GM10847 (cell line): ENCODE data around the gene SND1.

ENCODE experiments used
- POLR2A ChIP-seq: IDR thresholded peaks from 2 replicates; pipeline ENCODE4 v1.6.1; 2011; ENCODE audit not compliant: insufficient read length; ENCODE audit errors: extremely low read depth

The SND1 gene

GRCh38 chr7:128071376-128071775, 419.4 kb downstream of the SND1 start:
- TF ChIP-seq POLR2A: no peak

- TF ChIP-seq POLR2A: no peak
These were observed 419.8 kb downstream of the SND1 start for GRCh38 chr7:128071801-128072200.

GRCh38 chr7:128073671-128074310, 421.8 kb downstream of the SND1 start:
- TF ChIP-seq POLR2A: no peak

DNA sequence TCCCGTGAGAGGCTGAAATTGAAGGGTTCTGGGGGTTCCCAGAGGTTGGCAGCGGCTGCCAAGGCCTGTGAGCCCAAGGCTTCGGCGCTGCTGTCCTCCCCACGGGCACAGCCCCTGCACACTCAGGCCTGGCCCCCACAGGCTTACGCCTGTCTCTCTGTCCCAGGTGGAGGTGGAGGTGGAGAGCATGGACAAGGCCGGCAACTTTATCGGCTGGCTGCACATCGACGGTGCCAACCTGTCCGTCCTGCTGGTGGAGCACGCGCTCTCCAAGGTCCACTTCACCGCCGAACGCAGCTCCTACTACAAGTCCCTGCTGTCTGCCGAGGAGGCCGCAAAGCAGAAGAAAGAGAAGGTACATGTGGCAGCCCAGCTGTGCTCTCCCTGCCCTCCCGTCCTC, 422.3 kb downstream of the SND1 start:
- no peak for TF ChIP-seq POLR2A

DNA sequence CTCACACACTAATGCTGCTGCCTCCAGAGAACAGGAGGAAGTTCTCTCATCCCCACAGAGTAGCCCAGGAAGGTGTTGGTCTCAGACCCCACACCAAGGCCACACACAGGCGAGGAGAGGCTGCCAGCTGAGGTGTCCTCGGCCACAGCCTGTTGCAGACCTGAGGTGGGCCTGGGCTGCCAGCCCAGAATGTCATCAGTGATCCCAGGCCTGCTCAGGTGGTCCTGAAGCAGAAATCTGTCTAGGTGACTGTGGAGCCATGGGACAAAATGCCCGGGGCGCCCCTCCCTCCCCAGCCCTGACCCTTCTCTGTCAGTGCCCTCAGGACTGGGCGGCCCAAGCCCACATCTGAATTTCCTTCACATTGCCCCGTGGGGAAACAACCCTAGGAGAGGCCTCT, 422.7 kb downstream of the SND1 start:
- TF ChIP-seq POLR2A: no peak

- no peak for TF ChIP-seq POLR2A
These were observed 423.5 kb downstream of the SND1 start for GRCh38 chr7:128075242-128076095.

DNA sequence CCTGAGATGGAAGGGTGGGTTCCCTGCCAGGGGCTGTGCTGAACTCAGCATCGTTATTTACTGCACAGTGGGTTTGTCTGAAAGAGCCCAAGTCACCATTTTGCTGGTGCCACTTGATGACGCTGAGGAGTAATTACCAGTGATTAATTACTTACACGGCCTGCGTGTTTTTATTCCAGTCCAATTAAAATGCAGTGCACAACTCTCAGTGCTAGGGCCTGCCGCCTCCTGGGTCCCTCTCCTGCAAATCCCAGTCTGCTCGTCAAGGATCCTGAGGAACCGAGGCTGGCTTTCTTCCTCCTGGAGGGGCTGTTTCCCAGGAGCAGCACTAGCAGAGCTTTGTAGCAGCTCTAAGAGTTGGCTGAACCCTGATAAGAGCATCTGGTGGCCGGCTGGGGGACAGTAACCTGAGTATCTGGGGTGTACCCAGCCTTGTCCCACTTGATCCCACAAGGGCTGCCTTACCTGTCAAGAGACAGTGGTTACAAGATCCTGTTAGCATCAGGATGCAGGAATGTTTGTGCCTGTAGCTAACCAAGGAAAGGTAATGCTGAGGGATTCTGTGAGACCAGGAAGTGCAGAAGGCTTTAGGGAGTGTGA, 424.3 kb downstream of the SND1 start:
- no peak for TF ChIP-seq POLR2A

DNA sequence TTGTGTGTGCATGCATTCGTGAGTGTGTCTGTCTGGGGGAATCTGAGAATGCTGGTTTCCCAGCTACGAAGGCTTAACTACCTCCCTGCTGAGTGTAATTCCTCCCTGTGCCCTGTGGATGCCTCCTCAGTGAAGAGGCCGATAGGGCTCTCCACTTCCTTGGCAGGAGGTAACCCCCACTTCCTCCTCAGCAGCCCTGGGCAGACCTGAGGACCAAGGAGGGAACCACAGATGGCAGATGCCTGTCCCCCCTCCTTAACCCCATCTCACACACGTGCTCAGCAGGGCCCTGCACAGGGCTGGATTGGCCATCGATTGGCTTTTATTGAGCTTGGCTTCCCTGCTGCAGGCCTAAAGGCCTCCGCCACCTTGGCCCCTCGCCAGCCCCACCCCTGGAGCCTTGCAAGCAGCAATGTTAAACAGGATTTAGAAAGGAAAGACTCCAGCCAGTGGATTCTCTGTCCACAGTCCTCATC, 424.8 kb downstream of the SND1 start:
- TF ChIP-seq POLR2A: no peak

DNA sequence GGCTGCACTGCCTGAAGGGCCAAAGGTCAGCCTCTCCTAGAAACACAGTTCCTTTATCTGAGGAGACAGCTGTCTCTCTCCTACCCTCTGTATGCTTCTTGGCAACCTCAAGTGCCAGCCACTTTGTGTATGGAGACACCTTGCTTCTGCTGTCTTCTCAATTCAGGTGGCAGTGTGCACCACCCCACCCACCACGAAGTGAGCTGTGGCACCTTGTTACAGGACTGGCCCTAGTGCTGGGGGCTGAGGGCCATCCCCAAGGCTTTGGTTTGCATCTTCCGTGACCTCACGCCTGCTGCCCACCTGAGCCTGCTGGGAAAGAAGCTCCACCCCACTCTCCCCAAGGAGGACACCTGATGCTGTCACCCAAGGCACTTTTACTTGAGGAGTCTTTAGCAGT, 426.3 kb downstream of the SND1 start:
- no peak for TF ChIP-seq POLR2A

GRCh38 chr7:128080169-128080568, 428.2 kb downstream of the SND1 start:
- TF ChIP-seq POLR2A: no peak

GRCh38 chr7:128081351-128081750, 429.4 kb downstream of the SND1 start:
- no peak for TF ChIP-seq POLR2A

GRCh38 chr7:128081808-128082207, 429.8 kb downstream of the SND1 start:
- TF ChIP-seq POLR2A: no peak

DNA sequence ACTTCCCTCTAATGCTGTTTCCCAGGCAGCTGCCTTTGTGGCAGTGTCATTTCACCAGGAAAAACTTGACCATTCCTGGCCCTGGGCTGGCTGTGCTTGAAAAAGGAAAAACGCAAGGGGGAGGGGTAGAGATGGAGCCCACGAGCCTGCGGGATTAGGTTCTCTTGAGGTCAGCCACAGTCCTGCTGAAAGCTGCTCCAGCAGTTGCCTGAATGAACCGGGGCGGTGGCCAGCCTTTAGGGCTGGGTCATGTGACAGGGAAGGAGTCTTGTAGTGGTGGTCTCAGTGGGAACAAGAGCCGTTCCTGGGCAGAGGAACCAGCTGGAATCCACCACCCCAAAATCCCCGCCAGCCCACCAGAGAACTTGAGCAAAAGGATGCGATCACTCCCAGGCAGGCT, 430.4 kb downstream of the SND1 start:
- TF ChIP-seq POLR2A: no peak

GRCh38 chr7:128084896-128085608, 433.1 kb downstream of the SND1 start:
- TF ChIP-seq POLR2A: no peak

DNA sequence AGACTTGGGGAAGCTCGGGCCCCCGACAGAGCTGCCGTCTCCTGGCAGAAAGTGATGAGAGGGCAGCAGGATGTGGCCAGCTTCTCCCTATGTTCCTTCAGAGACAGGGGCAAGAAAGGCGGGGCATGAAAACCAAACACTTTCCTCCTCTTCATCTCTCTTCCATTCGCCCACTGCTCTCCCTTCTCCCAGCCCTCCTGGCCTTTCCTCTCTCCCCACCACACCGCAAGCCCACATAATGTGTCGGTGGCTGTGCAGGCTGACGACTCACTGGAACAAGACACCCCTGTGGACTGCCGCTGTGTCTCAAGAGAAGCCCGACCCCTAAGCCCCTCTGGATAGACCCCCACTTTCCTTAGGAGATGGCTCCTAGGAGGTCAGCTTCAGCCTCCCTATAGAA, 438.5 kb downstream of the SND1 start:
- TF ChIP-seq POLR2A: no peak

GRCh38 chr7:128091106-128091505, 439.1 kb downstream of the SND1 start:
- no peak for TF ChIP-seq POLR2A

GRCh38 chr7:128092221-128092620, 440.2 kb downstream of the SND1 start:
- no peak for TF ChIP-seq POLR2A
